Activated T-cell treated with anti-CD3 and anti-CD28 coated beads for 4 hours (primary cell): ENCODE data around the gene PLA2G2F.
"Not testable (repeated sequence)": the region's sequence is repeated elsewhere in the genome, so short reads cannot be mapped to it uniquely, and the experiment has no call there.

Source experiments
- DNase-seq: peaks from one replicate; pipeline ENCODE4 v3.0.0-alpha.2; 2020

PLA2G2F gene

DNA sequence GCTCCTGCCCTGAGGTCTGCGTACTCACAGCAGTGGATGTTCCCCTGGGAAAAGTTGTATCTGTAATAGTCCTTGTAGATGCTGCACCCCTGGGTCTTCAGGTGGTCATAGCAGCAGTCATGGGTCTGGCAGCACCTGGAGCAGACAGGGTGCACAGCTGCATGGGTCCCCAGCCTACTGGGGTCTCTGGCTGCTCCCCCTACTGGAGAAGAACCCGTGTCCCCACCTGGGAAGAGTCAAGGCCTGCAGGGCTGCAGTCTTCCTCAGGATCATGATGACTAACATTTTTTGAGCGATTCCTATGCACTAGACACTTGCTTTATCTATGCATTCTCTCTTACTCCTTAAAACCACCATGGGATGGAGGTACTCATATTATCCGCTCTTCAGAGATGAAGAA, 23.6 kb upstream of the PLA2G2F start:
- DNase-seq = no peak

DNA sequence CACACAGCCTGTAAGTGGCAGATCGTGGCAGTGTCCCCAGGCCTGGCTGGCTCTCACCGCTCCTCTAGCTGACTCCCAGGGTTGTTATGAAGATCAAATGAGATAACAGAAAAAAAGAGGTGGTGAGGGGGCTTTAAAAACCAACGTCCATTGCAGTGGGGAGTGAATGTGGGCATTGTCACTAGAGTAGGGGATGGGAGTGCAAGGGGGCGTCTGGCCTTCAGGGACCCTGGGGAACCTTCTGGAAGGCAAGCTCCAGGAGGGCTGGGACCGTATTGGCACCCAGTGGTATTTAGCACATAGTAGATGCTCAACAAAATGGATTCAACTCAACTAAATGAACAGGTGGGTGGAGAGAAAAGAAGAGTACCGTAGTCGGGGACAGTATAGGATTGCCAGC, 23.2 kb upstream of the PLA2G2F start:
- DNase-seq = no peak

DNA sequence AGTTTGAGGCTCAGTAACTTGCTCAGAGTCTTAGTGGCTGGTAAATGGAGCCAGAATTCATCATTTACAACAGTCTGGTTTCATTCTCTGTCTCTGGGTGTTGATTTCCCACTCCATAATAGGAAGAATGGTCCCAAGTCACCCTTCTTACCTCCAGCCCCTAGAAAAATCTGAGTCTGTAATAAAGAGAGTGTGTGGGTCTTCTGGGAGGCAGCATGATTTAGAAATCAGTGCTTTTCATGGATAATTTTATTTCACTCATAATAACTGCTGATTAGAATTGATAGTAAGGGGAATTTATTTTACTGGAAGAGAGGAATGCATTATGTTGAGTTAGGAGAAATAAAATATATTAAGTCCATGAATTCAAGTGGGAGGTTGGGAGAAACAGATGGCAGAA, 21.9 kb upstream of the PLA2G2F start:
- no peak for DNase-seq

DNA sequence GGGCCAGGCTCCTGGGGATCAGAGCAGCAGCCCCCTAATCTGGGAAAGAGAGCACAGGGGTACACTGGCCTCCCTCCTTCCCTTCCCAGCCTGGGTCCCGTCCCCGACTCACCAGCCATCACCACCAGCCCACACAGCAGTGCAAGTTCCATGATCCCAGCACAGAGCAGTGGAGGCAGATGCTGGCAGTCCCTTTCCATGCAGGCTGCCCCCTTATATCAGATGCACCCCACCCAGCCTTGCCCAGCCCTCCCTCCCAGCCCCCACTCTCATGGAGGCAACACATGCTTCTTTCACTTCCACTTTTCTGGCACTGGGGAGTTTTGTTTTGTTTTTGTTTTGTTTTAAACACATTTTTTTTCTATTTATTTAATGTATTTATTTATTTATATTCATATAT, 19.8 kb upstream of the PLA2G2F start, which contains the start of gene PLA2G2D:
PLA2G2D (minus strand) TSS at position 190 of the 400 bp plus-strand sequence; CDS start at position 152, 38 bp downstream.
- no peak for DNase-seq

DNA sequence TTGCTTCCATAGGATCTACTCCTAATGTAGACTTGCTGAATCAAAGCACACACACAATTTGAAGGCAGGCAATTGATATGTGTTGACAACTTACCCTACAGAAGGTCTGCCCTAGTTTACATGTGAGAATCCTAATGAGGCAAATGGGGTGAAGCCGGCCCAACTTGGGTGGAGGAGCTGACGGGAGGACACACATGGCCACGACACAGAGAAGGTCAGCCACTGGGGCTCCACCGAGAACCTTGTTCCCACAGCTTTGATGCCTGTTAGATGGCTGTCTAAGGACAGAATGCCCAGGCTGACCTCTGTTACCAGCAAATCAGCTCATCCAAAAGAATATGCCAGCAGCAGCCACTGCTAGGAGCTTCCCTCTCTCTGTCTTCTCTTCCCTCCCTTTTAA, 18.3 kb upstream of the PLA2G2F start:
- no peak for DNase-seq

DNA sequence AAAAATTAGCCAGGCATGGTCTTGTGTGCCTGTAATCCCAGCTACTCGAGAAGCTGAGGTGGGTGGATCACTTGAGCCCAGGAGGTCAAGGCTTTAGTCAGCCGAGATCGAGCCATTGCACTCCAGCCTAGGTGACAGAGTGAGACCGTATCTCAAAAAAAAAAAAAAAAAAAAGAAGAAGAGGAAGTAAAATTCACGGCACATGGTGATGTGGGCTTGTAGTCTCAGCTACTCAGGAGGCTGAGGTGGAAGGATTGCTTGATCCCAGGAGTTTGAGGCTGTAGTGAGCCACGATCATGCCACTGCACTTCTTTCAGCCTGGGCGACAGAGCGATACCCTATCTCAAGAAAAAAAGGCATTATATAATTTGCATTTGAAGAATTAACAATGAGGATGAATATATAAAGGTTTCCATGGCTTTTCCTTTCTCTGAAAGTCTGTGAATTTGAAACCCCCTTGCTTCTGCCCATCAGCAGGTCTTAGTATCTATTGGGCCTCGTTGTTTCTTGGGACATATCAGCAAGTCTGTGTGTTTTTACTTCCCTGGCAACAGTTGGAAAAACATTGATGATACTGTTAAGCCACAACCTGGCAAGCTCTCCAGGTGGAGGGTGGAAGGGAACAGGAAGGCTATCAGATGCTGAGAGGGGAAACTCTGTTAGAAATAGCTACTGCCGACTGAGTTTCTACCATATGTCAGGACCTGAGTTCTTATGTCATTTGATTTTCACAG, 15.2 kb upstream of the PLA2G2F start:
- DNase-seq = no peak

DNA sequence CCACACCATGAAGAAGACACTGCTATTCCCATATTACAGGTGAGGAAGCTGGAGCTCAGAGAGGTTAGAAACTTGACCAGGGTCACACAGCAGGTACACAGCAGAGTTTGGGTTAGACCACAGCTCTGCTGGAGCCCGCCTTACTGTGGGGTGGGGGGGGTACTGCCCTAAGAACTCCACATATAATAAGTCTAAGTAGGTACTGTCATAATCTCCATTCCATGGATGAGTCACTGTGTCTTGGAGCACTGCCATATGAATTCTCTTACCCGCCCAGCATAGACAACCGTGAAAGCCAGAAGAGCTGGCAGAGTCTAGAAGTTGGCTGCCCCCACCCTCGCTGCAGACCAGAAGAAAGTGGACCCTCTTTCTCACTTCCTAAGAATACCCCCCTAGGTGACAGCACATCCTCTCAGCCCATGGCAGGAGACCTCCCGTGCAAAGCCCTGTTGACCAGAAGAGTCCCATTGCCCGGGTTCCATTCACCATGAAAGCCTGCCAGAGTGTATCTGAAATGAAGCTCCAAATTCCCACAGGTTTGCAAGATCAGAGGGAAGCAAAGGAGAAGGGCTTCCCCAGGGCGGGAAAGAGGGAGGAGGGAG, 14.6 kb upstream of the PLA2G2F start:
- no peak for DNase-seq

DNA sequence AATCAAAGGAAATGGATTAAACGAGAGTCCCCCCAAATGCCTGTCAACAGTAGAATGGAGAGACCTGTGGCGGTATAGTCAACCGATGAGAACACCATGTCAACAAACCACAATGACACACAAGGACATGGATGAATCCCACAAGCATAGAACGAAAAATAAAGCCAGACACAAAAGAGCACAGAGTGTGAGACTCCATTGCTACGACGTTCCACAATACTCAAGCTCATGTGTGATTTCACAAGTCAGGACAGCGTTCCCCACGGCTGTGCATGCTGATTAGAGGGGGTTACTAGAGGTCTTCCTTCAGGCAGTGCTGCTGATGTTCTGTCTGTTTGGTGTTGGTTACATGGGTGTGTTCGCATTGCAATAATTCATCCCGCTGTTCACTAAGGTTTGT, 14.0 kb upstream of the PLA2G2F start:
- no peak for DNase-seq

DNA sequence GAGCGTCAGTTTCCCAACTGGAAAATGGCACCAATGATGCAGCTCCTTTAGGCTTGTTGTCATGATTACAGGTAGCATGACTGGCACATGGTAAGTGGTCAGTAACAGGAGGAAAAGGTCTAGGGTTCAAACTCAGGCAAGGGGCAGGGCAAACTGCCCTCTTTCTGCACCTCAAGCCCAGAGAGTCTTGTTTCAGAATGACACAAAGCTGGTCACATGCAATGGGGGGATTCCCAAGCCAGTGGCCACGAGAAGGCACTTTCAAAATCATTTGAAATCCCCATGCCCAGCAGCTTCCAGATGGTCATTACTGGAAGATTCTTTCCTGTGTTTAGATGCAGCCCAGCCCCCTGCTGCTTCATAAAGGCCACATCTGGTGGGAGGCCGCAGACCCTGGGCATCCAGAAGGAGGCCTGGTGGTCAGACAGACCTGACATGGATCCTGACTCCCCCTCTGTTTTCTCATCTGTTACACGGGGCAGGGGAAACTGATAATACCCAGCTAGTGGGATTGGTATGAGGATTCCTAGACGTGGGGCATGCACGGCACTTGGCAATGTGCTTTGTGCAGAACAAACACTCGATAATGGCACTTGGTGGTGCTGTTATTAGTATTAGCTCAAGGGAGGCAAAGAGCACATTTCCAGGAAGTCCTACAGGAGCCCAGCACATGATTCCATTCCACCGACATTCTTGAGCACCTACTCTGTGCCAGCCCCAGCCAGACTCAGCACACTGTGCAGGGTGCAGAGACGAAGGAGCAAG, 12.9 kb upstream of the PLA2G2F start:
- no peak for DNase-seq

DNA sequence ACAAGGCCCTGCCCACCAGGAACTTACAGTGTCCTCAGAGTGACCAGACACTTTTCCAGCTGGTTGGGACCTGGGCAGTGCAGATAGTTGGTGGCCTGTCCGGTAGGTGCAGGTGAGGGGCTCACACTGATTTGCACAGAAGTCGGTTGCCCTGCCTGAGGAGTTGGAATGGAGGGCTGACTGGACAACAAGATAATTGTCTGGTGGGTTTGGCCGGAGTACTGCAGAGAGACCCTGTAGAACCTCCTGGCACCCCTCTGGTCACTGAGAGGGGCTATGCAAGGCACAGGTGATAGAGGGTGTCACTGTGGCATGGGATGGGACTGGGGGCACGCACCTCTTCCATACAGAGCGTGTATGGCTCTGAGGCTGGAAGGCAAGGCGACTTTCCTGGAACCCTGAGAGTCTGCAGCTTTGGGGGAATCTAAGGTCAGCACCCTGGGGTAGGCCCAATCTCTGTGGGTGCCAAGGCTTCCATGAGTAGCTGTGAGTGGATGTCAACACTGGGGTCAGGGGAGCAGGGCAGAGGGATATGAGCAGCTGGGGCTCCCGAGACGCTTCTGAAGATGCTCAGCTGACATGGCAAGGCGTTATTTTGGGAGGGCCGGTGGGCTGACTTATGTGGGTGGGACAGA, 12.2 kb upstream of the PLA2G2F start:
- no peak for DNase-seq

DNA sequence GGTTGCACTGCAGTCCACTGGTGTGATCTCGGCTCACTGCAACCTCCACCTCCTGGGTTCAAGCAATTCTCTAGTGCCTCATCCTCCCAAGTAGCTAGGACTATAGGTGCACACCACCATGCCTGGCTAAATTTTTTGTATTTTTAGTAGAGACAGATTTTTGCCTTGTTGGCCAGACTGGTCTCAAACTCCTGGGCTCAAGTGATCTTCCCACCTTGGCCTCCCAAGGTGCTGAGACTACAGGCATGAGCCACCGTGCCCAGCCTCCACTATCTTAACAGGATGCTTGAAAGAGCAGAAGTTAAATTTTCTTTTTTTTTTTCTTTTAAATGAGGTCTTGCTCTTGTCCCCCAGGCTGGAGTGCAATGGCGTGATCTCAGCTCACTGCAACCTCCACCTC, 8.6 kb upstream of the PLA2G2F start:
- DNase-seq = not testable (repeated sequence)

DNA sequence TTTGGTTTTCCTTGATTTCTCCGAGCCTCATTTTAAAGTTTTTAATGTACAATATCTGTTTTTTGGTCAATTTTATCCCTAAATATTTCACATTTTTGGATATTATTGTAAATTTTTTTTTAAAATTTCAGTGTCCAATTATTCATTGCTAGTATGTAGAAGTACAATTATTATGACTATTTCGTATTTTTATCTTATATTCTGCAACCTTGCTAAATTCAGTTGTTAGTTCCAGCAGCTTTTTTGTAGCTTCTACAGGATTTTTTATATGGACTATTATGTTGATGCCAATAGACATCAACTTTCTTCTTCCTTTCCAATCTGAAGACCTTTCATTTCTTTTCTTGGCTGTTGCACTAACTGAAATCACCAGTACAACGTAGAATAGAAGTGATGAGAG, 4.1 kb upstream of the PLA2G2F start:
- no peak for DNase-seq

DNA sequence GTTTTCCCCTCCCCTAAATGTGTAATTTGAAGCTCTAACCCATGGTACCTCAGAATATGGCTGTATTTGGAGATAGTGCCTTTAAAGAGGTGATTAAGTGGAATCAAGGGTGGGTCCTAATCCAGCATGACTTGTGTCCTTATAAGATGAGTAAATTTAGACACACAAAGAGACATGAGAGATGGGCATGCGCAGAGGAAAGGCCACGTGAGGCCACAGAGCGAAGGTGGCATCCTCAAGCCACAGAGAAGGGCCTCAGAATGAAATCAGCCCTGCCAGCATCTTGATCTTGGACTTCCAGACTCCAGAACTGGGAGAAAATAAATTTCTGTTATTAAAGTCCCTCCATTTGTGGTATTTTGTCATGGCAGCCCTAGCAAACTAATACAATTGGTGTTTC, 2.9 kb upstream of the PLA2G2F start:
- no peak for DNase-seq

DNA sequence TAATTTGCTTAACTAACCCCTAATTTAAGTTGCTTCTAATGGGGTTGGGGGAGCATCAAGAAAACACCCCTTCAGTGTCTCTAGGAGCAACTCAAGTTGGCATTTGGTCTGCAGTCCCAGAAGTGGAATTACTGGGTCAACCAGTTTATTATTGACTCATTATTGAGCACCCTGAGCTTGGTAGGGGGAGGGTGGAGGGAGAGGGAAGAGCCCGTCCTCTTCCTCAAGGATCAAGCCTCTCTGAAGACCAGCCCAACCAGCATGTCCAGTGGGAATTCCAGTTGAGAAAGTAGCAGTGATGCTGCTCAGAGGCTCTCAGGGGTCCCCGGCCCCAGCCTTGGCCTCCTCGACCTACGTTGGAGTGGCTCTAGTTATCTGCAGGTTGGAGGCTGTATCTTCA, 2.1 kb upstream of the PLA2G2F start:
- DNase-seq = no peak

DNA sequence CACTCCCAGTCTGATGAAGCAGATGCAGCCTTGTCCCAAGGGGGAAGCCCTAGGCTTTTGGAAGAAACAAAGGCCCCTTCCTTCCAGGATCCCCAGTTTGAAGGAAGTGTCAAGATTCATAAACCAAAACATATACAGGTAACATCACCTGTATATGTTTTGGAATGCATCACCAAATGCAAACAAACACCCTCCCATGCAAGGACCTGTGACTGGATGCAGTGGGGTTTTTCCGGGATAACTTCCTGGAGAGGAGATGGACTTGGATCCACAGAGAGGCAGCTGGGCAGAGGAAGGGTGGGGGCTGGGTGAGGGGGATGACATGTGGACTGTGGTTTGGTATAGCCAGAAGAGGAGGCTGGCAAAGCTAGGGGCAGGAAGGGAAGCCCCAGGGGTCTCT, 1.5 kb upstream of the PLA2G2F start:
- no peak for DNase-seq

DNA sequence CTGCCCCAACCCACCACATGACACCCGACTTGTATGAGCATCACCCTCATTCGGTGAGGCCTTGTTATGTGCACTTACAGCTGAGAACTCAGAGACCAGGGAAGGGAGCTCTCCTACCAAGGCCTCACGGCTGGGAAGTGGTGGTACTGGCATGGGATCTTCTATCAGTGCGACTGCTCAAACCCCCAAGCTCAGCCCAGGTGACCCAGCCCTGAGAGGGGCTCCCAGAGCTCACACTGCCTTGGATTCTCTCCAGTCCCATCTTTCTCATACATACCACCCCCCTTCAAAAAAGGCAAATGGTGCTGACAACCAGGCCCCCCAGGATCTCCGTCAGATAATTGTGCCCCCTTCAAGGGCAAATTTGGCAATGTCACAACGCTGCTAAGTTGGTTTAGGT, 777 bp upstream of the PLA2G2F start:
- DNase-seq = no peak

DNA sequence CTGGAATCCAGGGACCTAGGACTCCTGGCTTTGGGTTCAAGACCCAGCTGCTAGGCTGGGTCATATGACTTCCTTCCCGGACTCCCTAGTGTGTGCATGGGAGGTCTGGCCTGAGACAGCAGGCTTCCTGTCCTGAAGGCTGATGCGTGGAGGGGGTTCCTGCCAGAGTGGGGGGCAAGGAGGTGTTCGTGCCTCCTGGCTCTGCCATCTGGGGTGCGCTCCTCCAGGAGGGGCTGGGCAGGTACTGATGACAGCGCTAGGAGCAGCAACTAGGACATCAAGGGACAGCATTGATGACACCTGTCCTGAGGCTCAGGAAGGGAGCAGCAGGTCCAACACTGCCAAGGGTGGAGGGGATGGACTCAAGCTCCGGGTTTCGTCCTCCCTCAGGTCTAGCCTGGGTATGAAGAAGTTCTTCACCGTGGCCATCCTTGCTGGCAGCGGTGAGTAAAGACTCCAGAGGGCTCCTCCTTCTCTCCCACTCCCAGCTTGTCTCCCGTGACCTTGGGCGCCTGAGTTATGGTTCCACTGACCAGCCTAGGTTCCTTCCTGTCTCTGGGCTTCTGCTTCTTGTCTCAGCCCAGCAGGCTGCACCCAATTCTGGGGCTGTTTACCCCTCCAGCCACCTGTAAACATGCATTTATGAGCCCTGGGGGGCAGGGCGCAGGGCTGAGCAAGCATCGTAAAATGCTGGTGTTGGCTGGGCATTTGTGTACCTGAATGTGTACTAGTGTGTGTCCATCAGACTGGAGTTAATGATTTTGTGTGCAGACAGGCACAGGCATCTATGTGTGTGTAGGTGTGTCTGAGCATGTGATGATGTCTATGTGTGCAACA, 871 bp downstream of the PLA2G2F start:
- no peak for DNase-seq

DNA sequence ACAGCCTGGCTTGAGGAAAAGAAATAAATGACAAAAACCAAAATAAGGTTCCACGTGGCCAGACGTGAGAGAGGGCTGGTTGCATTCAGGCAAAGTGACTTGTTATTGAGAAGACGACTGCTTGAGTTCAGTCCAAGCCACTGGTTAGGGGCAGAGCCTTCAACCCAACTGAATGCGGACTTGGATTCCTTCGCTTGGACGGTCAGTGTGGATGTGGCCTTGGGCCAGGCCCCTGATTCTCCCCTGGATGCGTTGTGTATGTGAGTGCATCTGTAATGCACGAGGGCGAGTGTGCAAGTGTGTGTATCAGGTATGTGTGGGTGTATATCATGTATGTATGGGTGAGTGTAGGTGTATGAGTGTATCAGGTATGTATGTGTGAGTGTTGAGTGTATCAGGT, 1.9 kb downstream of the PLA2G2F start:
- DNase-seq = no peak

DNA sequence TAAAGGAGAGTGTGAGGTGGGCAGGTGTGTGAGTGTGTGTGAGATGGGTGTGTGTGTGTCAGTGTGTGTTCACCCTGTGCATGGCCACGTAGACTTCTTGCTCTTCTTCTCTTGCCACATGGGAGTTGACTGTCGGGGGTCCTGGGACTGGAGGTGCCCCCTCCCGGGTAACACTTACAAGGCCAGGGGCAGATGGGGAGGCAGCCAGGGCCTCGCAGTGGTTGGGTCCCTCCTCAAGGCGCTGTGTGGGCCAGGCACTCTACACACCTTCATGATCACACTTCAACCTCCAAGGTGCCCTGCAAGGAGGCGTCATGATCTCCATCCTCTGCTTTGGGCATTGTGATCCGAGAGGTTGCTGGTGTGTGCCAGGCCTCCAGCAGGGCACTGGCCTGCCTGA, 2.3 kb downstream of the PLA2G2F start:
- no peak for DNase-seq

DNA sequence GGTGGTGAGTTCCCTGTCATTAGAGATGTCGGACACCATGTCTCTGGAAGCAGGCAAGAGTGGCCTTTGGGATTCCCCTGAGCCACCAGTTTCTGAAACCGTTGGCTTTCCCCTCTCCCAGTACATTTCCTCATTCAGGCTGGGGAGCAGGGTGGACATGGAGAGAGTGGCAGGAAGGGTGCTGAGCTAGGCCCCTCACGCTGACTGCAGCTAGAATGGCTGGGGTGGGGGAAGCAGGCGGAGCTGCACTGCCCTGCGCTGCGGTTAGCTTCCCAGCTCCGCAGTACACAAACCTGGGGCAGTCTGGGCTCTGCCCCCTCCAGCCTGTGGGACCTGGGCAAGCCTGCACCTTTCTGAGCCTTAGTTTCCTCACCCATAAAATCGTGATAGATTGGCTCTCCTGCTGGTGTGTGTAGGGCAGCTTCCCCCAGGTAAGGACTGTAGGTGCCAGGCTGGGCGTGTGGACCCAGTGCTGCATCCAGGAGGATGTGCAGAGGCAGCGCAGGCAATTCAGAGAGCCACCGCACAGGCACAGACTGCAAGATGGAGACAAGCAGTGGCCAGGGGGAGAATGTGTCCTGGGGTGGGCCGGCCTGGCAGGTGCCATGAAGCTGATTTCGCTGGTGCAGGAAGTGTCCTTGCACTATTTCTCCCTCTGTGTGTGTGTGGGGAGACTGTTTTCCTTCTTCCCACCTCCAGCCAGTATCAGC, 3.0 kb downstream of the PLA2G2F start:
- no peak for DNase-seq

DNA sequence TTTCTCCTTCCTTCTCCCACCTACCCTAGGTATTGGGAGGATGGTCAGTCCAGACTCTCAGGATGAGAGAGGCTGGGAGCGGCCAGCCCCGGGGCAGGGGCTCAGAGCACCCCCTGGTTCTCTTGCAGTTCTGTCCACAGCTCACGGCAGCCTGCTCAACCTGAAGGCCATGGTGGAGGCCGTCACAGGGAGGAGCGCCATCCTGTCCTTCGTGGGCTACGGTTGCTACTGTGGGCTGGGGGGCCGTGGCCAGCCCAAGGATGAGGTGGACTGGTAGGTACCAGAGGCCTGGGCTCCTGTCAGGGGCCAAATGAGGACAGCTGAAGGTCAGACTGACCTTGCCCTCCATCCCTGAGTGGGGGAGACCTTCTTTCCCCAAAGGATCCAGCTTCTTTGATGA, 4.2 kb downstream of the PLA2G2F start:
- DNase-seq = no peak
